Measurements from ENCODE around the gene DCAF6.

Gene DCAF6

DNA sequence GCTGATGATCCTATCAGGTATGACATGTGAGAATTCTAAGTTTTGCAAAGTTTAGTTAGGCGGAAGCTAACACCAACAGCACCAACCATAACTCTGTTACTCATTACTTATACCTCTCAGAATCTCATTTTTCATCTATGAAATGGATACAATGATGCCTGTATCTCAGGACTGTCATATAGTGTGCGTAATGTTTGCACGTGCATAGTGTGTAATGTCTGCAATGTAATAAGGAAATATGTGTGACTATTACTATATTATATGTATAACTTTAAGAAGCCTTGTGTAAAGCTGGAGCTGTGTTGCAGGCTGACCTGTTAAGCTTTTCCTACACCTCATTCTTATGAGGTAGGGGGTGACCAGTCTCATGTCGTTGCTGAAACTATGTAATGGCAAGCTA, 35.6 kb upstream of the DCAF6 start:
- DNase-seq = no peak
- TF ChIP-seq EZH2 (IDR thresholded peaks at IDR 0.05; ENCODE audit: borderline replicate concordance, low read depth, low read length, severe bottlenecking) = no peak
- TF ChIP-seq, protein P1, sequence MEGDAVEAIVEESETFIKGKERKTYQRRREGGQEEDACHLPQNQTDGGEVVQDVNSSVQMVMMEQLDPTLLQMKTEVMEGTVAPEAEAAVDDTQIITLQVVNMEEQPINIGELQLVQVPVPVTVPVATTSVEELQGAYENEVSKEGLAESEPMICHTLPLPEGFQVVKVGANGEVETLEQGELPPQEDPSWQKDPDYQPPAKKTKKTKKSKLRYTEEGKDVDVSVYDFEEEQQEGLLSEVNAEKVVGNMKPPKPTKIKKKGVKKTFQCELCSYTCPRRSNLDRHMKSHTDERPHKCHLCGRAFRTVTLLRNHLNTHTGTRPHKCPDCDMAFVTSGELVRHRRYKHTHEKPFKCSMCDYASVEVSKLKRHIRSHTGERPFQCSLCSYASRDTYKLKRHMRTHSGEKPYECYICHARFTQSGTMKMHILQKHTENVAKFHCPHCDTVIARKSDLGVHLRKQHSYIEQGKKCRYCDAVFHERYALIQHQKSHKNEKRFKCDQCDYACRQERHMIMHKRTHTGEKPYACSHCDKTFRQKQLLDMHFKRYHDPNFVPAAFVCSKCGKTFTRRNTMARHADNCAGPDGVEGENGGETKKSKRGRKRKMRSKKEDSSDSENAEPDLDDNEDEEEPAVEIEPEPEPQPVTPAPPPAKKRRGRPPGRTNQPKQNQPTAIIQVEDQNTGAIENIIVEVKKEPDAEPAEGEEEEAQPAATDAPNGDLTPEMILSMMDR (IDR thresholded peaks at IDR 0.05; ENCODE audit: borderline replicate concordance, extremely low read depth, low read length, poor library complexity, severe bottlenecking) = no peak
- no peak for ATAC-seq (ENCODE audit: insufficient read depth, low read depth)
- no peaks in the 10 kb centered on the region for H3K27me3 ChIP-seq (ENCODE audit: insufficient read depth, low read length, poor library complexity)
- H3K9ac ChIP-seq (ENCODE audit: low read depth, low read length) = no peak overlapping the region
- H3K4me2 ChIP-seq (ENCODE audit: insufficient read depth, low read length) = no peak overlapping the region
- H2AFZ ChIP-seq (ENCODE audit: low read depth, low read length) = no peak overlapping the region
- H3K4me1 ChIP-seq (ENCODE audit: insufficient read depth, low read length) = no peaks in the 10 kb centered on the region
- no peak overlapping the region for H3K4me3 ChIP-seq (ENCODE audit: low read depth in 1 of 2, low read length in 2 of 2)
- no peaks in the 10 kb centered on the region for H4K20me1 ChIP-seq (ENCODE audit: insufficient read depth, low read length)
- H3K9me3 ChIP-seq (ENCODE audit: insufficient read depth, low read length, severe bottlenecking) = no peaks in the 10 kb centered on the region
- no peak overlapping the region for H3K27ac ChIP-seq (ENCODE audit: low read length)
- no peaks in the 10 kb centered on the region for H3K36me3 ChIP-seq (ENCODE audit: insufficient read depth, low read length)
- H3K79me2 ChIP-seq (ENCODE audit: insufficient read depth, low read length) = no peaks in the 10 kb centered on the region

DNA sequence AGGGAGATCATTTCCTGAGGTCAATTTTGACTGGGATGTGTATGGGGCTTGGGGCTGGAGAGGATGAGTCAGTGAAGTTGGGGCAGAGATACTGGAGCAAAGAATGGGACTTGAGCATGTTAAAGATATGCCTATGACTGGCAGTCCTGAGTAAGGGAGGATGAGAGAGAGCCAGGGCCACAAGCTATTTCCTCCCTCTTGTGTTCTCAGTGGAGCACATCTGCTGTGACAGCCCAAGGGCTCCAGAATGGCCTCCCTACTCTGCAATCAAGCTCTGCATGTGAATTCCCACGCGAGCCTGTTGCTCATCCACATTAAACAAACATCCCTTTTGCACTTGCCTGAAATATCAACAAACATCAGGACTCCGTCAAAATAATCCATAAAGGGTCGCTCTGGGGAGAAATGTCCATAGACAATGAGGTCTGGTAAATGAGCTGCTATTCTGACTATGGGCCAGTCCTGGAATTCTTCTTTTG, 31.8 kb upstream of the DCAF6 start:
- no peak overlapping the region for H3K4me3 ChIP-seq (ENCODE audit: low read depth in 1 of 2, low read length in 2 of 2)
- no peak overlapping the region for H2AFZ ChIP-seq (ENCODE audit: low read depth, low read length)
- ATAC-seq (ENCODE audit: insufficient read depth, low read depth) = 0 out of 3 replicates have a peak, but pooled peaks have one; percentile 40
- H4K20me1 ChIP-seq (ENCODE audit: insufficient read depth, low read length) = no peaks in the 10 kb centered on the region
- H3K9me3 ChIP-seq (ENCODE audit: insufficient read depth, low read length, severe bottlenecking) = peaks cover 3% of the 10 kb centered on the region
- H3K4me1 ChIP-seq (ENCODE audit: insufficient read depth, low read length) = no peaks in the 10 kb centered on the region
- H3K36me3 ChIP-seq (ENCODE audit: insufficient read depth, low read length) = no peaks in the 10 kb centered on the region
- no peak overlapping the region for H3K27ac ChIP-seq (ENCODE audit: low read length)
- H3K9ac ChIP-seq (ENCODE audit: low read depth, low read length) = no peak overlapping the region
- no peak for DNase-seq
- TF ChIP-seq, protein P1 (IDR thresholded peaks at IDR 0.05; ENCODE audit: borderline replicate concordance, extremely low read depth, low read length, poor library complexity, severe bottlenecking) = no peak
- TF ChIP-seq EZH2 (IDR thresholded peaks at IDR 0.05; ENCODE audit: borderline replicate concordance, low read depth, low read length, severe bottlenecking) = no peak
- no peak overlapping the region for H3K4me2 ChIP-seq (ENCODE audit: insufficient read depth, low read length)
- no peaks in the 10 kb centered on the region for H3K27me3 ChIP-seq (ENCODE audit: insufficient read depth, low read length, poor library complexity)
- H3K79me2 ChIP-seq (ENCODE audit: insufficient read depth, low read length) = no peaks in the 10 kb centered on the region

DNA sequence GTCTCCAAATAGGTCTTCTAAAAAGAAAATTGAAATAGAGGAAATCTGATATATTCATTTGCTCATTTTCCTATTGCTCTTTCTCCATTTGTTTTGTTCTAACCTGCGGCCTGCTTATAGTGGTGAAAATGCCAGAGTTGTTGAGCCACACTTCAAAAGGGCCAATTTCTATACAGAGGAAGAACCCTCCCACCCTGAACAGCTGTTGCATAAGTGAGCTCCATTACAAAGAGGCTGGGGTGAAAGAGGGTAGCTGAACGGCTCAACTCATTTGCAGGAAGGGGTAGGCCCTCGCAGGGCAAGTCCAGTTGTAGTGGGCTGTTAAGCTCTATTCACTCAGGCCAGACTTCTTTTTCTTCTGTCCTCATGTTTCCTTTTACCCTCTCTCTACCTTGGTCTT, 31.3 kb upstream of the DCAF6 start:
- Histone ChIP-seq H3K27ac (ENCODE audit: low read length) (no peak overlapping the region), H3K79me2 (ENCODE audit: insufficient read depth, low read length) (no peaks in the 10 kb centered on the region), H4K20me1 (ENCODE audit: insufficient read depth, low read length) (no peaks in the 10 kb centered on the region), H3K9ac (ENCODE audit: low read depth, low read length) (no peak overlapping the region), H3K4me2 (ENCODE audit: insufficient read depth, low read length) (no peak overlapping the region), H2AFZ (ENCODE audit: low read depth, low read length) (no peak overlapping the region), H3K36me3 (ENCODE audit: insufficient read depth, low read length) (no peaks in the 10 kb centered on the region), H3K9me3 (ENCODE audit: insufficient read depth, low read length, severe bottlenecking) (peaks cover 8% of the 10 kb centered on the region), H3K4me3 (ENCODE audit: low read depth in 1 of 2, low read length in 2 of 2) (no peak overlapping the region), H3K27me3 (ENCODE audit: insufficient read depth, low read length, poor library complexity) (no peaks in the 10 kb centered on the region), H3K4me1 (ENCODE audit: insufficient read depth, low read length) (no peaks in the 10 kb centered on the region)
- no peak for DNase-seq
- TF ChIP-seq, protein P1 (IDR thresholded peaks at IDR 0.05; ENCODE audit: borderline replicate concordance, extremely low read depth, low read length, poor library complexity, severe bottlenecking) = no peak
- TF ChIP-seq EZH2 (IDR thresholded peaks at IDR 0.05; ENCODE audit: borderline replicate concordance, low read depth, low read length, severe bottlenecking) = no peak
- no peak for ATAC-seq (ENCODE audit: insufficient read depth, low read depth)

DNA sequence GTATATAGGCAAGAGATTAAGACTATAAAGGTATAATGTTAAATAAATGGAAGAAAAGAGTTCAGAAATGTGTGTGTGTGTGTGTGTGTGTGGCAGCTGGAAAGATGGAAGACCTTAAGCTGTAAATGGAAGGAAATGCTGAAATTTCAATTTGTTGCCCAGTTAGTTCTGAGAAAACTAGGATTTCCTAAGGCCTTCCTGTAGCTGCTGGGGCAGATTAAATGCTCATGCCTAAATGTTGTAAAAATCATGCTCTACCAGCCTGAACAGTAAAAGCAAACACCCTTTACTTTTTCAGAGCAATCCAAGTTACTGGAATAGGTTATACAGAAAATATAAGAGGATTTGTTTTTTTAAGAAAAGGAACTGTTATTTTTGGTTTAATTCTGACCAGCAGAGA, 30.8 kb upstream of the DCAF6 start:
- TF ChIP-seq EZH2 (IDR thresholded peaks at IDR 0.05; ENCODE audit: borderline replicate concordance, low read depth, low read length, severe bottlenecking) = no peak
- TF ChIP-seq, protein P1 (IDR thresholded peaks at IDR 0.05; ENCODE audit: borderline replicate concordance, extremely low read depth, low read length, poor library complexity, severe bottlenecking) = no peak

More for the DNA sequence above, 30.8 kb upstream of the DCAF6 start:
- ATAC-seq (ENCODE audit: insufficient read depth, low read depth) = no peak
- Histone ChIP-seq H3K4me3 (ENCODE audit: low read depth in 1 of 2, low read length in 2 of 2) (no peak overlapping the region), H3K27ac (ENCODE audit: low read length) (no peak overlapping the region), H3K27me3 (ENCODE audit: insufficient read depth, low read length, poor library complexity) (no peaks in the 10 kb centered on the region), H3K36me3 (ENCODE audit: insufficient read depth, low read length) (no peaks in the 10 kb centered on the region), H3K79me2 (ENCODE audit: insufficient read depth, low read length) (no peaks in the 10 kb centered on the region), H3K4me2 (ENCODE audit: insufficient read depth, low read length) (no peak overlapping the region), H4K20me1 (ENCODE audit: insufficient read depth, low read length) (no peaks in the 10 kb centered on the region), H2AFZ (ENCODE audit: low read depth, low read length) (no peak overlapping the region), H3K9ac (ENCODE audit: low read depth, low read length) (no peak overlapping the region), H3K9me3 (ENCODE audit: insufficient read depth, low read length, severe bottlenecking) (peaks cover 12% of the 10 kb centered on the region), H3K4me1 (ENCODE audit: insufficient read depth, low read length) (no peaks in the 10 kb centered on the region)
- no peak for DNase-seq
